ENCODE data around the gene WDR81. TPM values are rescaled to one million over a fixed set of nuclear protein-coding genes. Genes with fewer than 3 reads are reported as not detected.
"Not testable (repeated sequence)": the region's sequence is repeated elsewhere in the genome, so short reads cannot be mapped to it uniquely, and the experiment has no call there.

WDR81 gene
- total RNA-seq, 3 donors from 2014 or later = 17.3 to 27.3 (median 22.4) TPM

- peaks cover 4% of the 10 kb centered on the region for H3K4me1 ChIP-seq (ENCODE audit: low read depth)
- intact Hi-C loops (cut with DNase I, micrococcal nuclease) = no loop called here
- DNase-seq (no peak), ATAC-seq (no peak)
- no peak for TF ChIP-seq CTCF (IDR thresholded peaks at IDR 0.05)
- H3K4me3 ChIP-seq = no peak overlapping the region
- no peaks in the 10 kb centered on the region for H3K36me3 ChIP-seq (ENCODE audit: low read depth)
- H3K9me3 ChIP-seq = no peaks in the 10 kb centered on the region
Observed at GRCh38 chr17:1758807-1759206, 34.3 kb downstream of the WDR81 start.

- Histone ChIP-seq H3K4me1 (ENCODE audit: low read depth) (peaks cover 12% of the 10 kb centered on the region), H3K4me3 (no peak overlapping the region), H3K36me3 (ENCODE audit: low read depth) (no peaks in the 10 kb centered on the region), H3K9me3 (no peaks in the 10 kb centered on the region)
- TF ChIP-seq CTCF (IDR thresholded peaks at IDR 0.05) = no peak
- intact Hi-C loops (cut with DNase I, micrococcal nuclease) = no loop called here
- no peak for ATAC-seq
- no peak for DNase-seq
Observed at GRCh38 chr17:1759529-1759928, 35.0 kb downstream of the WDR81 start.

- DNase-seq (no peak), ATAC-seq (peak; percentile 32)
- Histone ChIP-seq H3K9me3 (no peaks in the 10 kb centered on the region), H3K36me3 (ENCODE audit: low read depth) (no peaks in the 10 kb centered on the region), H3K4me1 (ENCODE audit: low read depth) (peaks cover 14% of the 10 kb centered on the region), H3K4me3 (no peak overlapping the region)
- intact Hi-C loops (cut with DNase I, micrococcal nuclease) = no loop called here
- no peak for TF ChIP-seq CTCF (IDR thresholded peaks at IDR 0.05)
Observed at GRCh38 chr17:1762233-1762900, 37.9 kb downstream of the WDR81 start.

- ATAC-seq = peak; percentile 44
- Histone ChIP-seq H3K4me1 (ENCODE audit: low read depth) (peaks cover 14% of the 10 kb centered on the region), H3K4me3 (no peak overlapping the region), H3K36me3 (ENCODE audit: low read depth) (no peaks in the 10 kb centered on the region), H3K9me3 (no peaks in the 10 kb centered on the region)
- no peak for TF ChIP-seq CTCF (IDR thresholded peaks at IDR 0.05)
- intact Hi-C loops (cut with DNase I, micrococcal nuclease) = no loop called here
- DNase-seq = no peak
Observed at GRCh38 chr17:1762901-1763898, 38.7 kb downstream of the WDR81 start.

GRCh38 chr17:1764284-1764683 is 39.8 kb downstream of the WDR81 start:
- intact Hi-C loops (cut with DNase I, micrococcal nuclease) = no loop called here
- Histone ChIP-seq H3K4me3 (no peak overlapping the region), H3K36me3 (ENCODE audit: low read depth) (no peaks in the 10 kb centered on the region), H3K9me3 (no peaks in the 10 kb centered on the region), H3K4me1 (ENCODE audit: low read depth) (peaks cover 14% of the 10 kb centered on the region)
- TF ChIP-seq CTCF (IDR thresholded peaks at IDR 0.05) = no peak
- peak; percentile 87 for ATAC-seq
- peak; percentile 69 to 89 (median 77) for DNase-seq

- H3K4me3 ChIP-seq; DNase-seq; intact Hi-C loops (cut with DNase I, micrococcal nuclease); ATAC-seq; H3K9me3 ChIP-seq; H3K36me3 ChIP-seq (ENCODE audit: low read depth): not testable (repeated sequence)
- H3K4me1 ChIP-seq (ENCODE audit: low read depth) = peaks cover 14% of the 10 kb centered on the region
Observed at GRCh38 chr17:1764705-1765104, 40.2 kb downstream of the WDR81 start.
